Right lobe of liver (tissue), 4 donors: ENCODE results near the gene SYTL3.

Experiments used
- POLR2A ChIP-seq: fragments of 450-650 bp; IDR thresholded peaks from one replicate; pipeline ENCODE4 v1.6.1; 2017; ENCODE audit warnings: antibody characterized with exemption, mild to moderate bottlenecking
- TF ChIP-seq, protein P1 (sequence below), 4 donors: fragments of 200-600 bp in 3 of 4; fragments of 450-650 bp in 1 of 4; IDR thresholded peaks; one replicate each; pipeline versions ENCODE4 v1.5.1 to v1.8.0; 2016 to 2022; ENCODE audit warnings: antibody characterized with exemption in 4 of 4, mild to moderate bottlenecking in 2 of 4
- donor health status: DM: no; HTN: no; CAD: no.
- donor health status: DM: no; HTN: no; CAD: no.
- donor health status: DM: no; HTN: yes; CAD: no.

DNA sequence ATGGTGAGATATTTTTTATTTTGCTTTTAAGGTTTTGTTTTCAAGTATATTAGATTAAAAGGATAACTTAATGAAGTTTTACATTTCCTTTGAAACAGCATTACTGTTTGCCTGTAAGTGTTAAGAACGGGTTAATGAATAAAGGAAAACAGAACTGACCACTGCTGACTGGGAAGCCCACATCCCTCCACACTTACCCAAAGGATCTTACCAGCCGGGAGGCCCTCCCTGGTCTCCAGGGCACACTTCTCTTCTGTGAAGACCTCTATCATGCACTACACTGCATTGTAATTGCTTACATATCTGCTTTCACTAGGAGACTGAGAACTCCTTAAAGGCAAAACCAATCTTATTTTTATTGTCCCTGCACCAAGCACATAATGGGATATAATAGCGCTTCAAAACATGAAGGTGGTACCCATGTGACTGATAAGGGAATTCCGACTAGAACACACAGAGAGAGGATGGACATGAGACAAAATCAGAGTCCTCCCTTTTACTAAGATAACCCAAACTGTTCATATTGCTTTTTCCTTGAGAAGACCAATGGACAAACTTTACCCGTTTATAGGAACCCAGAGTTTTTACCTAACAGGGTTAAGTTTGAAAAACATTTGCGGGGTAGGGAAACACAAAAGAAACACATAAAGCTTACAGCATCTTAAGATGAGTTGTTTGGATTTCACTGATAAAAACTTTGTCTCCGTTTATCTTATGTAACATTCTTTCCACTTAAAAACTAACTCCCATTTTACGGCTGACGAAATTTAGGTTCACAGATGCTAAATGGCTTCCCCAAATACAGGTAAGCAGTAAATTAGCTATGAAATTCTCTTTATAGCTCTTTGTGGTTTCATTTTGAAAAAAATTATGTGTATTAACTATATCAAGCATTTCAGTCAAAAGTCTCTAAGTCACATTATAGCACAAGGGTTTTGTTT is 160.6 kb downstream of the SYTL3 start:
- no peak for TF ChIP-seq POLR2A
- TF ChIP-seq, protein P1, sequence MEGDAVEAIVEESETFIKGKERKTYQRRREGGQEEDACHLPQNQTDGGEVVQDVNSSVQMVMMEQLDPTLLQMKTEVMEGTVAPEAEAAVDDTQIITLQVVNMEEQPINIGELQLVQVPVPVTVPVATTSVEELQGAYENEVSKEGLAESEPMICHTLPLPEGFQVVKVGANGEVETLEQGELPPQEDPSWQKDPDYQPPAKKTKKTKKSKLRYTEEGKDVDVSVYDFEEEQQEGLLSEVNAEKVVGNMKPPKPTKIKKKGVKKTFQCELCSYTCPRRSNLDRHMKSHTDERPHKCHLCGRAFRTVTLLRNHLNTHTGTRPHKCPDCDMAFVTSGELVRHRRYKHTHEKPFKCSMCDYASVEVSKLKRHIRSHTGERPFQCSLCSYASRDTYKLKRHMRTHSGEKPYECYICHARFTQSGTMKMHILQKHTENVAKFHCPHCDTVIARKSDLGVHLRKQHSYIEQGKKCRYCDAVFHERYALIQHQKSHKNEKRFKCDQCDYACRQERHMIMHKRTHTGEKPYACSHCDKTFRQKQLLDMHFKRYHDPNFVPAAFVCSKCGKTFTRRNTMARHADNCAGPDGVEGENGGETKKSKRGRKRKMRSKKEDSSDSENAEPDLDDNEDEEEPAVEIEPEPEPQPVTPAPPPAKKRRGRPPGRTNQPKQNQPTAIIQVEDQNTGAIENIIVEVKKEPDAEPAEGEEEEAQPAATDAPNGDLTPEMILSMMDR (IDR thresholded peaks at IDR 0.05) = no peak
